Left ventricle myocardium inferior (tissue), 1 donor: Measurements from ENCODE around the gene RUBCNL. TPM values are rescaled to one million over a fixed set of nuclear protein-coding genes. Genes with fewer than 3 reads are reported as not detected.

Experiments used
- DNase-seq: peaks from one replicate; pipeline ENCODE4 v3.0.0-alpha.2; 2020
- H3K27ac ChIP-seq: fragments of 200-600 bp; replicated peaks from 2 replicates; pipeline ENCODE4 v1.8.0; 2021
- H3K27me3 ChIP-seq: fragments of 200-600 bp; 2 replicates; pipeline ENCODE4 v1.8.0; 2021; ENCODE audit warnings: low read depth
- H3K36me3 ChIP-seq: fragments of 200-600 bp; 2 replicates; pipeline ENCODE4 v1.8.0; 2021
- H3K4me1 ChIP-seq: fragments of 200-600 bp; 2 replicates; pipeline ENCODE4 v1.8.0; 2021
- H3K4me3 ChIP-seq: fragments of 200-600 bp; 2 replicates; pipeline ENCODE4 v1.8.0; 2021; ENCODE audit warnings: mild to moderate bottlenecking, moderate library complexity
- H3K9me3 ChIP-seq: fragments of 200-600 bp; replicated peaks from 2 replicates; pipeline ENCODE4 v1.8.0; 2021
- intact Hi-C: fragments of 100-400 bp; cut with micrococcal nuclease; formaldehyde crosslinking; loops from one replicate; pipeline ENCODE4 v1.11.0; 2022
- total RNA-seq: library from RNA; stranded (reverse); fragmentation: NEBNext Ultra II Directional; extraction: Animal tissue kit (Norgen Biotek cat#: 25700); gene quantifications from one replicate; pipeline ENCODE4 v1.2.1, GENCODE V29; 2021
- TF ChIP-seq, protein P1 (sequence below): fragments of 200-600 bp; IDR thresholded peaks from 2 replicates; pipeline ENCODE4 v1.8.0; 2021; ENCODE audit warnings: antibody characterized with exemption, mild to moderate bottlenecking, borderline replicate concordance
- donor health status: DM: no; HTN: yes; CAD: no; lungs with severe emphysema.

RUBCNL gene
- total RNA-seq, 1 donor from 2014 or later, result 0.38 TPM

DNA sequence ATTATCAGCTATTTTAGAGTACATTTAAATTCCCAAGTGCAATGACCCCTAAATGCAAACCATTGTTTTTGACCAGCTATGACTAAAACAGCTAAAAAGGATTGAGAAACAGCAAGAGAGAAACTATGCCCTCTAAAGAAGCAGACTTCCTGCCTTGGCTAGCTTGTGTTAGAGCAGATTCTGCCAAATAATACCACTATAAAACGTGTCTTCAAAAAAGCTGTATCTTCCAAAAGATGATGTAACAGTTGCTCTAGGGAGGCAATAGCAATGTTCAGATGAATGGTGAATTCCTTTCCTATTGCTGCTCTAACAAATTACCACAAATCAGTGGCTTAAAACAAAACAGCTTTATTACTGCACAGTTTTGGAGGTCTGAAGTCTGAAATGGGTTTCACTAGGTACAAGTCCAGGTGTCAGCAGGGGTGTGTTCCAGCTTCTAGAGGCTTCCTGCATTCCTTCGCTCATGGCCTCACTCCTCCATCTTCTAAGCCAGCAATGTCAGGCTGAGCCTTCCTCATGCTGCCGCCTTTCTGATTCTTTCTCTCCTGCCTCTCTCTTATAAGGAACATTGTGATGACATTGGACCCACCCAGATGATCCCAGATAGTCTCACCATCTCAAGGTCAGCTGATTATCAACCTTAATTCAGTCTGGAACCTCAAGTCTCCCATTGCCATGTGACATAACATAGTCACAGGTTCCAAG, 90.8 kb downstream of the RUBCNL start:
- H3K27me3 ChIP-seq, result peaks cover 11% of the 10 kb centered on the region
- peak overlapping the region; percentile 24 for H3K27ac ChIP-seq
- no peaks in the 10 kb centered on the region for H3K36me3 ChIP-seq
- intact Hi-C loops, result no loop called here
- no peak overlapping the region for H3K4me3 ChIP-seq
- DNase-seq, result no peak
- TF ChIP-seq, protein P1, sequence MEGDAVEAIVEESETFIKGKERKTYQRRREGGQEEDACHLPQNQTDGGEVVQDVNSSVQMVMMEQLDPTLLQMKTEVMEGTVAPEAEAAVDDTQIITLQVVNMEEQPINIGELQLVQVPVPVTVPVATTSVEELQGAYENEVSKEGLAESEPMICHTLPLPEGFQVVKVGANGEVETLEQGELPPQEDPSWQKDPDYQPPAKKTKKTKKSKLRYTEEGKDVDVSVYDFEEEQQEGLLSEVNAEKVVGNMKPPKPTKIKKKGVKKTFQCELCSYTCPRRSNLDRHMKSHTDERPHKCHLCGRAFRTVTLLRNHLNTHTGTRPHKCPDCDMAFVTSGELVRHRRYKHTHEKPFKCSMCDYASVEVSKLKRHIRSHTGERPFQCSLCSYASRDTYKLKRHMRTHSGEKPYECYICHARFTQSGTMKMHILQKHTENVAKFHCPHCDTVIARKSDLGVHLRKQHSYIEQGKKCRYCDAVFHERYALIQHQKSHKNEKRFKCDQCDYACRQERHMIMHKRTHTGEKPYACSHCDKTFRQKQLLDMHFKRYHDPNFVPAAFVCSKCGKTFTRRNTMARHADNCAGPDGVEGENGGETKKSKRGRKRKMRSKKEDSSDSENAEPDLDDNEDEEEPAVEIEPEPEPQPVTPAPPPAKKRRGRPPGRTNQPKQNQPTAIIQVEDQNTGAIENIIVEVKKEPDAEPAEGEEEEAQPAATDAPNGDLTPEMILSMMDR, result no peak
- H3K4me1 ChIP-seq, result peaks cover 6% of the 10 kb centered on the region
- peaks cover 14% of the 10 kb centered on the region for H3K9me3 ChIP-seq

DNA sequence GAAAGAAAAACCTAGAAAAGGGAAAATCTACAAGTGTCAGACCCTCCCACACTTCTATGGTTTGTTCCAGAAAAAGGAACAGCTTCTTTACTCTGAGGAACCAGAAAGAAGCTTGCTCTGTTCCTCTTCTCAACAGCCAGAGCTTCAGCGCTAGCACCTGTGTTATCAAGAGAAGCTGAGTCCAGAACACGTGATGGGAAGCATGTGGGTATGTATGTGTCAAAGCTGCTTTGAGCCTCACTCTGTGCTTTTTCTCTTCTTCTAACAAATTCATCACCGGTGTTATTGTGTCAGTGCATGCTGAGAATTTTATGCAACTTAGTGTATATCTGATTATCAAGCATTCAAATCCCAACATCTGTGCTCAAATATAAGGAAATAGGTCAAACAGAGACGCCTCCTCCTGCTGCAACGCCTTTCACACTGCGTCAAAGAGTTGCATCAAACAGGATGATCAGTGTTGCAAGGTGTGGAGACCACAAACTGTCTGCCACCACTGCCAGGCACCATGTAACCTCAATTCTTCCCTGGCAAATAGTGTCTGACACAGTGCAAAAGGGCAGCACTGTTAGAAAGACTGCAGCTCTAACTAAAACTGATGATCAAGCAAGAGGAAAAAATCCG, 91.4 kb downstream of the RUBCNL start:
- H3K4me1 ChIP-seq, result peaks cover 6% of the 10 kb centered on the region
- H3K9me3 ChIP-seq, result peaks cover 7% of the 10 kb centered on the region
- H3K27ac ChIP-seq, result peak overlapping the region; percentile 39
- no peak for DNase-seq
- TF ChIP-seq, protein P1, result no peak
- H3K4me3 ChIP-seq, result no peak overlapping the region
- peaks cover 11% of the 10 kb centered on the region for H3K27me3 ChIP-seq
- H3K36me3 ChIP-seq, result no peaks in the 10 kb centered on the region
- intact Hi-C loops, result no loop called here

DNA sequence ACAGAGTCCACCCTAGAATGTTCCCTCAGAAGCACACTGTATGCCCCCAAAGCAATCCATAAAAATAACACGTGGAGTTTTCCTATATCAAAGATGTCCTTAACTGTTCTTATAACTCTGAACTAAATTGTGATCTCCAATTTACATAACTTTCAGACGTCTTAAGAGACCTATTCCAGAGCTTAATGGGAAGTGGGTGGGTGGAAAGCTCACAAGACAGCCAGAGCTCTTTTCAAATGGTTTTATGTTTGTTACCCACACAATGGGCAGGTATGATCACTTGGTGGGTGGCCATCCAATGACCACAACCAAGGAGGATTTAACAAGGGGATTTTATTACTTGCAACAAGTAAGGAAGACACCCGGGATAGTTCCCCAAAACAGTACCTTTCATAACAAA, 93.6 kb downstream of the RUBCNL start:
- TF ChIP-seq, protein P1, result no peak

More for the DNA sequence above, 93.6 kb downstream of the RUBCNL start:
- Histone ChIP-seq H3K9me3 (no peaks in the 10 kb centered on the region), H3K27ac (no peak overlapping the region), H3K4me3 (no peak overlapping the region), H3K27me3 (peaks cover 20% of the 10 kb centered on the region), H3K4me1 (peaks cover 6% of the 10 kb centered on the region), H3K36me3 (no peaks in the 10 kb centered on the region)
- intact Hi-C loops, result no loop called here
- DNase-seq, result no peak

Other genes starting within 250 kb of the RUBCNL start
- 14.1 TPM for gene LCP1, start 205.1 kb downstream of the RUBCNL start, total RNA-seq
- not detected for gene LRRC63, start 175.3 kb downstream of the RUBCNL start, total RNA-seq
- 13.1 TPM for gene LRCH1, start 165.9 kb upstream of the RUBCNL start, total RNA-seq